ENCODE results near the gene SULT2B1.

The SULT2B1 gene

GRCh38 chr19:48634424-48635262 is 82.7 kb downstream of the SULT2B1 start:
- peak; percentile 84 for DNase-seq (ENCODE audit: low read depth)

DNA sequence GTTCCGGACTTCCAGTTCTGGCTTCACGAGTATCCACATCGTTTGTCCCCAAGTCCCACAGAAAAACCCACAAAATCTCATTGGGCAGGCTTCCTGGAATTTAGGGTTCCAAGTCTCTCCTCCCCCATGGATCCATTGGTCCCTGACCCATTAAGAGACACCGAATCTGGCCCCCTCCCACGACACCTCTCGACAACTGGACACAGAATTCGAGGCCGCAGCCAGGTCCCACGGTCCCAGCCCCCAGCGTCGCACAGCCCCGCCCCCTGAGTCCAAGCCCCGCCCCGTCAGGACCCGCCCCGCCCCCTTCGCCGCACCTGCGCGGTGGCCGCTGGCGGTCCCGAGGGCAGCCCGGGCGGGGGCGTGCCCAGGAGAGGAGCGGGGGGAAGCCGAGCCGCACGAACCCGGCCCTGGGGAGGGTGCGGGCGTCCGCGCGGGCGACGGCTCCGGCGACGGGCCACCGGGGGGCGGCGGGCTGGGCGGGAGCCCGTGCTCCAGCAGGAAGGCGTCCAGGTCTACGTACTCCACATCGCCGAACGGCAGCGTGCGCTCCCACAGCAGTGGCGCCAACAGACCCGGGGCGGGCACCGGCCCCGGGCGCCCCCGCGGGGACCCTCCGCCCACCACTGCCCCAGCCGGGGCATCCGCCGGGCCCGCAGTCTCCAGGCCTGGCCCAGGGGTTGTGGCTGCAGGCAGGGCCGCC is 83.4 kb downstream of the SULT2B1 start:
- peak; percentile 67 for DNase-seq (ENCODE audit: low read depth)

- DNase-seq (ENCODE audit: low read depth), result no peak
These were observed 84.2 kb downstream of the SULT2B1 start for GRCh38 chr19:48635966-48636858.

DNA sequence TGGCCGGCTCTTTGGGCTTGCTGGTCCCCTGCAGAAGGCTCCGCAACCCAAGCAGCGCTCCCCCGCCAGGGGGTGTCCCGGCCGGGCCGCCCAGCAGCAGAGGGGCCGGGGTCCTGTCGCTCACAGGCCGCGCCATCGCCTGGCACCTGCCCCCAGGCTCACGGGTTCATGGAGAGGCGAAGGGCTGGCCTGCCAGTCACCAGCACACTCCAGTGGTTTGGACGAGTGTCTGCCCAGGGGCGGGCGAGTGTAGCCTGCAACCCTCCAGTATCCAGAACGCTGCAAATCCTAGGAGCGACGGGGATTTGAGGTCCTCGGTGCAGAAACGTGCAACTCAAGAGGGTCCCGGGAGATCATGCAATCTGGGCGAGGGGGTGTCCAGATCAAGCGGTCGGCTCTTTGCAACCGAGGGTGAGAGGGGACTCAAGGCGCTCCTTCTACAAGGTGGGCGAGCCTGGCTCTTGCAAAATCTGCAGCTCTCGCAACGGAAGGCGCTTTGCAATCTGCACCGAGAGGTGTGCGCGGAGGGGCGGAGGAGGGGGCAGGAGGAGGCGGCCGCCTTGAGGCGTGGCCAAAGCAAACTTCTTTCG is 85.0 kb downstream of the SULT2B1 start, which contains the start of gene DBP:
Gene DBP (minus strand): TSS at position 521 of the 590 bp plus-strand sequence. CDS start 385 bp downstream, at position 136.
- no peak for DNase-seq (ENCODE audit: low read depth)

DNA sequence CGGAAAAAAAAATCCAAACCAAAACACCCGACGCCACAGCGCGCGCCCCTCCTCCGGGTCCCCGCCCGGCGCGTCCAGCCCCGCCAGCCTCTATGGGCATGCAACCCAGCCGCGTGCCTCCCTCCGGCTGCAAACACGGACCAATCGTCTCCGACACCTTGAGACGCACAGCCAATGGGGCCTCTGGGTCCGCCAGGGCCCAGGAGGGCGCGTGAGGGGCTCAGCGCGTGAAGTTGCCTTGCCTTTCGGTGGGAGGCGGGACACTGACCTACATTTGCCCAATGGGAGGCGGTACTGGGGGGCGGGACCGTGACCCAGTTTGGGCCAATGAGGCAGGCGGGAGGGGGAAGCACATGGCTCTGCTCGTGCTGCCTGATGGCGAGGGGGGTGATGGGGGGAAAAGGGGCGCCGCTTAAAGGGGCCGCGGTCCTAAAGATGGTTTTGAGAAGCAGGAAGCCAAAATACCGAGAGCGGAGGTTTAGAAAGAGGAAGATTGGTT is 85.5 kb downstream of the SULT2B1 start:
- peak; percentile 99 for DNase-seq (ENCODE audit: low read depth)

DNA sequence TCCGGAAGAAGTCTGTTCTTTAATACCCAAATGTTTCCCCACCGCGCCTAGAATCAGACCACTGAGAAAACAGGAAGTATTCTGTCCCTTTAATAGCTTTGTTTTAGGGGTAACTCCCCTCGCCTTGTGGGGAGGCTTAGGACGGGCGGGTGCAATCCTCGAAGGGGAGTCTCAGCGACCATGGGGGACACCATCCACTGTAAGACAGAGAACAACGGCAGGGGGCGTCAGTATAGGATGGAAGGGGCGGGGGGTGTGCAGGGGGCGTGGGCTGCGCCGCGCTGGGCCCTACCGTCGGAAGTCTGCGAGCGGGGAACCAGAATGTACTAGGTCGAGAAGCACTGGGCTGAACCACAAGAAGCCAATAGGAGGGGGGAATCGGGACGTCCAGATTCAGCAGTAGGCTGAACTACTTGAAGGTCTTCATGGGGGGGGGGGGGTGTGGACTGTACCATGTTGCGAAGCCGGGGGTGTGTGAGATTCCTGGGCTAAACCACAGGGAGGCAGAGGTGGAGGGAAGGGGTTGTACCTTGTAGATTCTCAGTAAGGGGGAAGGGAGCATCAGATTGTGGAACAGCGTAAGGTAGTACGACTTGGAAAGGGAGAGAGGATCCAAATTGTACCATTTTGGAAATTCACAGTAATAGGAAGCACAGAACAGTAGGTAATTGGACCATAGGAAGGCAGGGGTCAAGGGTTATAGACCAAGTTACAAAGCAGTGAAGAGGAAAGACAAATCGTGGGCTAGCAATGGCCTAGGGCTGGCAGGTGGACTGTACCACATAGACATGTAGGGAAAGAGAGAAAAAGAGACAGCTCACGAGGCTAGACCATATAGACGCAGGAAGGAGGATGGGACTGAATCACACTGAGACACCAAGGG is 86.2 kb downstream of the SULT2B1 start:
- DNase-seq (ENCODE audit: low read depth), result peak; percentile 83

DNA sequence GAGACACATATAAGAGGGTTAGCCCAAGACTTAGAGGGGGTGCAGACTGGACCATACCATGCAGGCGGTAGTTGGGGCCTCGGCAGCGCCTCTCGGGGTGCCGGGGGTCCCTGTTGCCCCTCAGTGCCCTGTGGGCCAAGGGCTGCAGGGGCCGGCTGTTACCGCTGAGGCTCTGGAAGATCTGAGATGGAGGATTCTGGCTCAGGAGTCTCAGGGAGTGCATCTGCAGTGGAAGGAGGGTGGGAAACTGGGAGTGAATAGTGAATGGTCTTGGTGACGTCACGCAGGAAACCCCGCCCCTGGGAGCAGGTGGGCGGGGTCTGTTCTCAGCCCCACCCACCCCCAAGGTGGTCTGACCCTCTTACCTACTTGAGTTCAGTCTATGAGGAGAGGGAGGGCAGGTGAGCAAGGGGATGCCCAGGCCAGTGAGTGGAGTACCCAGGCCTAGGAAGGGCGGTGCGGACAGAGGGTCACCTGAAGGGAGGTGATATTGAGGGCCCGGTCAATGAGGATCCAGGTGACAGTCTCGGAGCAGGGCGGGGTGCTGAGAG is 86.9 kb downstream of the SULT2B1 start:
- no peak for DNase-seq (ENCODE audit: low read depth)

DNA sequence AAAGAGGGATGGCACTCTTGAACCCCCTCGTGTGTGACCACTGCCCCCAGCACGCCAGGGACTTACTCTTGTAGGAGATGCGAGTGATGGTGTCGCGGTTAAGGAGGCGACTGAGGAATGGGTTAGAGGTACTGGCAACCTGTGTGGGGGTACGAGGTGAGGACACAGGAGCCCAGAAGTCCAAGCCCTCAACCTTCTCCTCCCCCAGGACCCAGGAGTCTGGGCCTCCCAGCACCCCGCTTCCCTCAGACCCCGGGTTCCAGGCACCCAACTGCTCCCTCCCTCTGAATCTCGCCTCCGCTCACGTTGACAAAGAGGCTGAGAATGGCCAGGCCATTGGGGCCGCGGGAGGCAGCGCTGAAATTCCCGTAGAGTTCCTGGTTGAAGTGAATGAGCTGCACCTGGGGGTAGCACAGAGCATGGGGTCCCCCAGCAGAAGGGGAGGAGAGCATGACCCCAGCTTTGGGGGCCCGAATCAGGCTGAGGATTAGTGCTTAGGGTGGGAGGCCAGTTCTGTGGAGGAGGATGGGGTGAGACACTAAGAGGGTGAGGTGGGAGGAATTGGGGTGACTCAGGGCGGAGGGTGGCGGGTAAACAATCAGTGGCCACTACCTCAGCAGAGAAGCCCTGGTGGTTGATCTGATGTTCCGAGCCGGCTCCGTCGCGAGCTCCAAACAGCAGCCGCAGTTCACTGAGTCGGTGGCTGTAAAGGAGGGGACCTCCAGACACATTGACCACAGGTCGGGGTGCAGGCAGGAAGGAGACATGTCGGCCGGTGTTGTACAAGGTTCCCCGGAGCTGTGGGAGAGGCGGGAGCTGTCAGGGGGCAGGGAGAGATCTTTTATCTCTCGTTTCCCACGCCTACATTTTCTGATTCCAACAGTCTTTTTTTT is 87.8 kb downstream of the SULT2B1 start:
- no peak for DNase-seq (ENCODE audit: low read depth)

DNA sequence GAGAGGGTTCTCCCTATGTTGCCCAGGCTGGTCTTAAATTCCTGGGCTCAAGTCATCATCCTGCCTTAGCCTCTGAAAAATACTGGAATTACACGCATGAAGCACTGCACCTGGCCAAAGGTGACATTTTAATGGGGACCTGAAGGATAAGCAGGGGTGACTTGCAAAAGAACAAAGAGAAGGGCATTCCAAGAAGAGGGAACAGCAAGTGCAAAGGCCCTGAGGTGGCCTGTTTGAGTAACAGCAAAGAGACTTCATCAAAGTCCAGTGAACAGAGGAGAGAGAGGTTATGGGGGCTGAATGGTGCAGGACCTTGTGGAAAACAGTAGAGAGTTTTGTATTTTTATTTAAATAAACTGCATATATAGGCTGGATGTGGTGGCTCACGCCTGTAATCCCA is 89.9 kb downstream of the SULT2B1 start:
- DNase-seq (ENCODE audit: low read depth), result no peak

GRCh38 chr19:48642862-48643261 is 90.9 kb downstream of the SULT2B1 start:
- no peak for DNase-seq (ENCODE audit: low read depth)

DNA sequence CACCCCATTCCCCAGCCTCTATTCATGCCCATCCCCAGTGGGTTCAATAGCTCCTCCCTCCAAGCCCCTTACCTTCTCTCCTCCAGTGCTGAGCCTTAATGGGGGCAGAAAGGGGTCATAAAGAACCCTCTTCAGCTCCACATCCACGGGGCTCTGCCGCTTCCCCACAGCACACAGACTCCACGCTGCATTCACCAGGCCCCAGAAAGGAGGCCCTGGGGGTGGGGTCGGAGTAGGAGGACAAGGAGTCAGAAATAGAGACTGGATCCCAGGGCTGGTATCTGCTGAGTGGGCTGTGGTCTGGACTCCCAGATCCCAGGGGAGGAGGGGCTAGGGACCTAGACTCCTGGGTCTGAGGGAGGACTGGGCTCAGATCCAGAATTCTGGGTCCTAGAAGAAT is 92.4 kb downstream of the SULT2B1 start:
- DNase-seq (ENCODE audit: low read depth), result no peak

GRCh38 chr19:48644839-48645619 is 93.1 kb downstream of the SULT2B1 start:
- DNase-seq (ENCODE audit: low read depth), result peak; percentile 62

DNA sequence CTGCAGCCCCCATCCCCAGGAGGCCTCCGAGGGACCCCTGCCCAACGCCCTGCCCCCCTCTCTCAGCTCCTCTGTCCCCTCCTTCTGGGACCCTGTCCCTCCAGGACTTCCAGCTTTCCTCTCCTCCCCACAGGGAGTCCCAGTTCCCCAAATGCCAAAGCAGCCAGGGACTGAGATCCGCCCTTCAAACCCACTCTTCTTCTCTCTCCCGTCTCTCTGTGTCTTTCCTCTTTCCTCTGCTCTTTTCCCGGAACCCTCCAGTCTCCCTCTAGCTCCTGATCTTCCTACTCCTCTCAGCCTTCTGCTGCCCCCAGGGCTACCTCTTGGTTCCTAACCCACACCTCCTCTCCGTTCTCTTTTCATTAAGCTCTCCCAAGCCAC is 93.6 kb downstream of the SULT2B1 start:
- no peak for DNase-seq (ENCODE audit: low read depth)

GRCh38 chr19:48646001-48646721 is 94.2 kb downstream of the SULT2B1 start, which contains the start of gene CA11:
Gene CA11, minus strand, starts transcription at chr19:48646187. Its CDS starts 555 bp downstream, at chr19:48645632.
- DNase-seq (ENCODE audit: low read depth), result peak; percentile 91

GRCh38 chr19:48646722-48647216 is 94.8 kb downstream of the SULT2B1 start:
- DNase-seq (ENCODE audit: low read depth), result no peak

GRCh38 chr19:48648134-48648533 is 96.2 kb downstream of the SULT2B1 start:
- DNase-seq (ENCODE audit: low read depth), result no peak
